ENCODE results near the gene RPS6KA2. TPM values are rescaled to one million over a fixed set of nuclear protein-coding genes. Genes with fewer than 3 reads are reported as not detected.
A peak's percentile ranks its signal among the peaks of the same experiment; 100 is the strongest.

The RPS6KA2 gene
- total RNA-seq, 4 donors from 2014 or later = 11.8 to 66.0 (median 19.2) TPM

DNA sequence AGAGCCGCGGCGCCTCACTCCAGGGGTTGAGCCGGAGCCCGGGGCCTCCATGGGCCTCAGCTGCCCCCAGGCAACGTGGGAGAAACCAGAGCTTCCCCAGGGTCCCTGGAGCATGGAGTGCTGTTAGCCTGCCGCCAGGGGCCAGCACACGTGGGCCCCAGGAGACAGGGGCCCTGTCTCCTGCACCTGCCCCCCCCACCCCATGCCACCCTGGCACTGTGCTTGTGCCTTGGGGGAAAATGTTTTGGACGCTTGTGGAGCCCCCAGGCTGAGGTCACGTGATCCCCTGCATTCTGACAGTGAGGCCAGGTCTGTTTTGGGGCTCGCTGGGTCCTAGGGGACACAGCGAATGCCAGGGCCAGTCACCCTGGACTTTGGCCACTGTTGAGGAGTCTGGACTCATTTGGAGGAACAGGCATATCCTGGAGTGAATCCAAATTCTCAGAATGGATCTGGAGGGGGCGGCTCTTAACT lies 214.1 kb downstream of the RPS6KA2 start:
- H3K27ac ChIP-seq = no peak overlapping the region
- WGBS, 2 donors = 82% methylated on average over 5 of the region's 13 CpGs; no CpG with 5 or more reads in 1 of the 2 donors
- no peaks in the 10 kb centered on the region for H3K4me1 ChIP-seq
- no peak for TF ChIP-seq POLR2A (IDR thresholded peaks at IDR 0.05)
- TF ChIP-seq, protein P1, sequence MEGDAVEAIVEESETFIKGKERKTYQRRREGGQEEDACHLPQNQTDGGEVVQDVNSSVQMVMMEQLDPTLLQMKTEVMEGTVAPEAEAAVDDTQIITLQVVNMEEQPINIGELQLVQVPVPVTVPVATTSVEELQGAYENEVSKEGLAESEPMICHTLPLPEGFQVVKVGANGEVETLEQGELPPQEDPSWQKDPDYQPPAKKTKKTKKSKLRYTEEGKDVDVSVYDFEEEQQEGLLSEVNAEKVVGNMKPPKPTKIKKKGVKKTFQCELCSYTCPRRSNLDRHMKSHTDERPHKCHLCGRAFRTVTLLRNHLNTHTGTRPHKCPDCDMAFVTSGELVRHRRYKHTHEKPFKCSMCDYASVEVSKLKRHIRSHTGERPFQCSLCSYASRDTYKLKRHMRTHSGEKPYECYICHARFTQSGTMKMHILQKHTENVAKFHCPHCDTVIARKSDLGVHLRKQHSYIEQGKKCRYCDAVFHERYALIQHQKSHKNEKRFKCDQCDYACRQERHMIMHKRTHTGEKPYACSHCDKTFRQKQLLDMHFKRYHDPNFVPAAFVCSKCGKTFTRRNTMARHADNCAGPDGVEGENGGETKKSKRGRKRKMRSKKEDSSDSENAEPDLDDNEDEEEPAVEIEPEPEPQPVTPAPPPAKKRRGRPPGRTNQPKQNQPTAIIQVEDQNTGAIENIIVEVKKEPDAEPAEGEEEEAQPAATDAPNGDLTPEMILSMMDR (IDR thresholded peaks at IDR 0.05) = no peak
- H3K4me3 ChIP-seq = no peak overlapping the region
- H3K9me3 ChIP-seq = no peaks in the 10 kb centered on the region
- no peaks in the 10 kb centered on the region for H3K27me3 ChIP-seq
- intact Hi-C loops (cut with DNase I) = no loop called here
- no peak for DNase-seq
- H3K36me3 ChIP-seq = peaks cover 0 to 54% (median 0%) of the 10 kb centered on the region in 3 donors

DNA sequence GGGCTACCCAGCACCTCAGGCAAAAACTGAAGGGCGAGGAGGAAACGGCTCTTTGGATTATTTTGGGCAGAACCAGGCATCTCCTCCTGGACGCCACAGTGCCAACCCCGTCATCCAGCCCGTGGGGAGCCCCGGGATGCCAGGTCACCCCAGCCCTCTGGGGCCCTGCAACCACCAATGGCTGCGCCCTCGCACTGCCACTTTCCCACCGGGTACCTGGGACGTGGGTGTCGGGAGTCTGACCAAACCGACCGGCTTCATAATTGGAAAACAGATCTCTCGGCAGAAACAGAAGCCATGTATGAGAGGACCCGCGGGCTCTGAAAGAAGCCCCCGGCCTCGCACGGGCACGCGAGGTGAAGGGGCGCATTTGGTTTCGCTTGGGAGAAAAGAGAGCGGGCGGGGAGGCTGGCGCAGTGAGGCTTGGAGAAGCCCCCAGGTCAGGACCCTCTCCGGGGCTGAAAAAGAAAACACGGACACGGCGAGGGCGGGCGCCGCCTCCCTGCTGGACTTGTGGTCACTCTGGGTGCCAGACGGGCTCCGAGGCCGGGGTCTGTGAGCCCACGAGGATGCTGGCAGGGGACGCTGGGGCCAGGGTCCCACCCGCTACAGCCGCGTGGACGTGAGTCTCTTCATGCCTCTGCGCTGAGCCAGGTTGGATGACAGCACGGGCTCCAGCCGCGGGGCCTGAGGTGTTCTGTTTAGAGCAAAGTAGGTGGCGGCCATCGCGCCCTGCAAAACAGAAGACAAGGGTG lies 214.7 kb downstream of the RPS6KA2 start:
- no peak for DNase-seq
- Histone ChIP-seq H3K27me3 (no peaks in the 10 kb centered on the region), H3K36me3 (peaks cover 0 to 48% (median 0%) of the 10 kb centered on the region in 3 donors), H3K9me3 (no peaks in the 10 kb centered on the region), H3K4me1 (no peaks in the 10 kb centered on the region), H3K4me3 (no peak overlapping the region), H3K27ac (no peak overlapping the region)
- TF ChIP-seq, protein P1 (IDR thresholded peaks at IDR 0.05) = no peak
- TF ChIP-seq POLR2A (IDR thresholded peaks at IDR 0.05) = no peak
- WGBS, 2 donors = 90% methylated on average over 27 of the region's 49 CpGs; no CpG with 5 or more reads in 1 of the 2 donors
- intact Hi-C loops (cut with DNase I) = no loop called here

DNA sequence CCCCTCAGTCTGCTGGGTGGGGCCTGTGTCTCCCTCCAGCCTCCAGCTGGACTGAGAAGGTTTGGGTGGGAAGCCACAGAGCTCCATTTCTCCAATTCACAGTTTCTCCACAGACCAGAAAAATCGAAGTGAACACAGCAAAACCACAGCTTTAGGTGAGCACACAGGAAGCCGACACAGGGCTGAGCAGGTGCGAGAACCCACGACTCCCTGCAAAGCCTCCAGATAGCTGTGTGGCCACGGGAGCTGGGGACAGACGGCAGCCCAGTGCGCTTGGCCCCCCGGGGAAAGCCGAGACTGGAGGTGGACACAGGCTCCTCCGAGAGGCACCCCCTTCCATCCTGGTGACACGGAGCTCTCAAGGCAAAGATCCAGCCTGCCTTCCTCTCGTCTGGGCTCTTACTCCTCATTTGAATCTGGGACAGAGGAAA lies 215.3 kb downstream of the RPS6KA2 start:
- no peaks in the 10 kb centered on the region for H3K27me3 ChIP-seq
- no peaks in the 10 kb centered on the region for H3K4me1 ChIP-seq
- no peak overlapping the region for H3K4me3 ChIP-seq
- no peaks in the 10 kb centered on the region for H3K9me3 ChIP-seq
- TF ChIP-seq, protein P1 (IDR thresholded peaks at IDR 0.05) = no peak
- intact Hi-C loops (cut with DNase I) = no loop called here
- peak overlapping the region in 1 of 4 donors; percentile 6 for H3K27ac ChIP-seq
- WGBS, 2 donors = 70 to 78% methylated on average over 2 to 7 of the region's 12 CpGs
- DNase-seq = no peak
- peaks cover 0 to 42% (median 0%) of the 10 kb centered on the region in 3 donors for H3K36me3 ChIP-seq

DNA sequence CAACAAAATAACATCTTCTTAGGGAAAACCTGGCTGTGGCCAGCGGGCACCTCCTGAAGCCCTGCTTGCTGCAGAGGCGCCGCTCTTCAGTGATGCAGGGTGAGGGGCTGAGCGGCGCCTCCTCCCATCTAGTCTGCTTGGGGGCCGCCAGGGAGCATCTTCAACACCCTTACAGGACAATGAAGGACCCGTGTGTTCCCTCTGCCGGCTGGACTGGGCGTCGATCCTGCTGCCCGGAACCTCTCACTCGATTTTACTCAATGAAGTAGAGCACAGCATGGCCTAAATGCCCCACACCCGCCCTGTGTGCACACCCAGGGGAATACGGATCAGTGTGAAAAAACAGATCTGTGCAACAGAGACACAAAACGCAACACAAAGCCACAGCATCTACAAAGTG lies 215.8 kb downstream of the RPS6KA2 start:
- intact Hi-C loops (cut with DNase I) = no loop called here
- H3K27ac ChIP-seq = peak overlapping the region in 1 of 4 donors; percentile 6
- 90 to 91% methylated on average over 5 to 10 of the region's 15 CpGs for WGBS, 2 donors
- no peaks in the 10 kb centered on the region for H3K9me3 ChIP-seq
- no peak for DNase-seq
- TF ChIP-seq, protein P1 (IDR thresholded peaks at IDR 0.05) = no peak
- no peak for TF ChIP-seq POLR2A (IDR thresholded peaks at IDR 0.05)
- H3K4me3 ChIP-seq = no peak overlapping the region
- H3K4me1 ChIP-seq = no peaks in the 10 kb centered on the region
- no peaks in the 10 kb centered on the region for H3K27me3 ChIP-seq
- peaks cover 0 to 38% (median 0%) of the 10 kb centered on the region in 3 donors for H3K36me3 ChIP-seq

DNA sequence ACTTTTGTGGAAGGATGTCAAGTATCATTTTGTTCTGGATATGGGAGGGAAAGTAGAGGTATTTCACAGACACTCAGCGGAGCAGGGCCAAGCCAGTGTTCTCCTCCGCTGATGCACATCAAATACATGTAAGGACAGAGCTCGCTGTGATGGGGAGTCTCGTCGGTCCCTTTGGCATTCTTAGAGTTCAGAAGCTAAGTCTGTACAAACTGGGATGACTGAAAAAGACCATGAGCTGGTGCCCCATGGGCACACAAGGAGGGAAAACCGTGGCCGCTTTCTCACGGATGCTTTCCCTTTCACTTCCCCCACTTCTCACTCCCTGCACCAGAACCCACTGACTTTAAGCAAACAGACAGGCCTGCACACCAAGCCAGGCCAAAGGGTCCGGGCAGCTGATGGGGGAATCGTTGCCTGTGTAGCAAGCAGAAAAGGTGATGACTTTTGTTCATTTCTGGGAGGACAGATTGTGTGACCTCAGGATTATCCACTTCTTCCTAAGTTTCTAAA lies 216.6 kb downstream of the RPS6KA2 start:
- TF ChIP-seq, protein P1 (IDR thresholded peaks at IDR 0.05) = no peak
- TF ChIP-seq POLR2A (IDR thresholded peaks at IDR 0.05) = no peak

More for the DNA sequence above, 216.6 kb downstream of the RPS6KA2 start:
- 50 to 58% methylated on average over 10 of the region's 10 CpGs for WGBS, 2 donors
- peaks cover 0 to 37% (median 0%) of the 10 kb centered on the region in 3 donors for H3K36me3 ChIP-seq
- H3K4me1 ChIP-seq = no peaks in the 10 kb centered on the region
- no peak overlapping the region for H3K4me3 ChIP-seq
- no peak for DNase-seq
- no peak overlapping the region for H3K27ac ChIP-seq
- intact Hi-C loops (cut with DNase I) = no loop called here
- no peaks in the 10 kb centered on the region for H3K9me3 ChIP-seq
- H3K27me3 ChIP-seq = no peaks in the 10 kb centered on the region
